A549 treated with ZK216348 at 1 μM for 4 hours (cell line): ENCODE measurements around the gene SRP72. TPM values are rescaled to one million over a fixed set of nuclear protein-coding genes. Genes with fewer than 3 reads are reported as not detected.

ENCODE experiments used
- total RNA-seq: library from RNA; stranded (reverse); fragments of 200-300 nt; extraction: Qiagen RNA extraction; gene quantifications from 5 replicates; pipeline ENCODE4 v1.2.3, GENCODE V29; 2022; ENCODE audit warnings: low read depth

Gene SRP72
- 44.5 to 67.7 TPM (median 50.5 TPM) in 5 replicates for total RNA-seq

GRCh38 chr4:56467284-56468096 is at the start of gene SRP72:
SRP72 (plus strand) TSS chr4:56467617; CDS start chr4:56467636, 19 bp downstream.

GRCh38 chr4:56435140-56435926 is 32.1 kb upstream of the SRP72 start, which contains the start of gene PPAT:
PPAT (minus strand) TSS chr4:56435615; CDS start chr4:56435477, 138 bp downstream.

GRCh38 chr4:56505269-56506130 is 38.1 kb downstream of the SRP72 start, which contains the start of gene ARL9:
ARL9 (plus strand) TSS chr4:56505791; CDS start chr4:56505863, 72 bp downstream.

Other genes starting within 250 kb of the SRP72 start
- gene AASDH, start 80.1 kb upstream of the SRP72 start, total RNA-seq: 2.8 to 4.0 TPM (median 3.0 TPM) in 5 replicates
- gene PPAT, start 32.0 kb upstream of the SRP72 start, total RNA-seq: 11.5 to 22.0 TPM (median 15.5 TPM) in 5 replicates
- gene PAICS, start 31.4 kb upstream of the SRP72 start, total RNA-seq: 127 to 166 TPM (median 130 TPM) in 5 replicates
- gene ARL9, start 38.2 kb downstream of the SRP72 start, total RNA-seq: not detected in 5 replicates
- gene HOPX, start 213.7 kb downstream of the SRP72 start, total RNA-seq: not detected in 5 replicates